Mesendoderm (in vitro differentiated cells): ENCODE results near the gene APOBEC3A.
"Not testable (repeated sequence)": the region's sequence is repeated elsewhere in the genome, so short reads cannot be mapped to it uniquely, and the experiment has no call there.

Experiments used
- DNase-seq: peaks from one replicate; pipeline ENCODE4 v3.0.0; 2013
- H2AK5ac ChIP-seq: 2 replicates; pipeline ENCODE4 v1.6.1; 2013; ENCODE audit warnings: low read length, inconsistent platforms
- H2BK120ac ChIP-seq: 2 replicates; pipeline ENCODE4 v1.6.1; 2013; ENCODE audit warnings: low read depth, mild to moderate bottlenecking, low read length, moderate library complexity, mixed read lengths
- H2BK15ac ChIP-seq: replicated peaks from 2 replicates; pipeline ENCODE4 v1.6.1; 2013; ENCODE audit warnings: low read depth, mild to moderate bottlenecking, moderate library complexity
- H2BK5ac ChIP-seq: 2 replicates; pipeline ENCODE4 v1.6.1; 2013; ENCODE audit warnings: low read length, inconsistent platforms
- H3K18ac ChIP-seq: 2 replicates; pipeline ENCODE4 v1.6.1; 2013; ENCODE audit warnings: mild to moderate bottlenecking, low read length, mixed read lengths
- H3K23ac ChIP-seq: one replicate; pipeline ENCODE4 v1.6.1; 2013; ENCODE audit warnings: low read length
- H3K27ac ChIP-seq: 2 replicates; pipeline ENCODE4 v1.5.1; 2013; ENCODE audit warnings: low read depth, mild to moderate bottlenecking, inconsistent platforms, low read length, moderate library complexity
- H3K27me3 ChIP-seq: 2 replicates; pipeline ENCODE4 v1.6.1; 2013; ENCODE audit warnings: low read length, control low read depth, mild to moderate bottlenecking, inconsistent platforms; ENCODE audit not compliant: insufficient read depth, poor library complexity
- H3K36me3 ChIP-seq: 2 replicates; pipeline ENCODE4 v1.6.1; 2013; ENCODE audit warnings: low read length, inconsistent platforms; ENCODE audit not compliant: control insufficient read depth, insufficient read depth
- H3K4ac ChIP-seq: one replicate; pipeline ENCODE4 v1.6.1; 2013; ENCODE audit warnings: low read depth, mild to moderate bottlenecking, low read length, moderate library complexity
- H3K4me1 ChIP-seq: 2 replicates; pipeline ENCODE4 v1.6.1; 2013; ENCODE audit warnings: low read depth, low read length, inconsistent platforms; ENCODE audit not compliant: control insufficient read depth
- H3K4me2 ChIP-seq: 2 replicates; pipeline ENCODE4 v1.6.1; 2013; ENCODE audit warnings: low read length
- H3K4me3 ChIP-seq: 2 replicates; pipeline ENCODE4 v1.5.1; 2013; ENCODE audit warnings: mild to moderate bottlenecking, low read length
- H3K56ac ChIP-seq: one replicate; pipeline ENCODE4 v1.6.1; 2013; ENCODE audit warnings: low read length
- H3K79me1 ChIP-seq: 2 replicates; pipeline ENCODE4 v1.6.1; 2013; ENCODE audit warnings: low read length, inconsistent platforms
- H3K79me2 ChIP-seq: 2 replicates; pipeline ENCODE4 v1.6.1; 2013; ENCODE audit warnings: mild to moderate bottlenecking, low read length; ENCODE audit not compliant: control insufficient read depth, insufficient read depth
- H3K9ac ChIP-seq: 2 replicates; pipeline ENCODE4 v1.6.1; 2013; ENCODE audit warnings: low read length, inconsistent platforms
- H4K5ac ChIP-seq: one replicate; pipeline ENCODE4 v1.6.1; 2013; ENCODE audit warnings: low read length
- H4K8ac ChIP-seq: one replicate; pipeline ENCODE4 v1.6.1; 2013; ENCODE audit warnings: low read depth, mild to moderate bottlenecking, control low read depth, low read length, moderate library complexity
- WGBS: extraction: QIAGEN DNeasy Blood & Tissue Kit; methylation state at CpG from one replicate; pipeline ENCODE4 v1.1.7; 2013; ENCODE audit warnings: low lambda C conversion rate, missing lambda C conversion rate; ENCODE audit not compliant: insufficient coverage; ENCODE audit errors: extremely low coverage; 5-methylcytosine and 5-hydroxymethylcytosine counted together

Gene APOBEC3A

DNA sequence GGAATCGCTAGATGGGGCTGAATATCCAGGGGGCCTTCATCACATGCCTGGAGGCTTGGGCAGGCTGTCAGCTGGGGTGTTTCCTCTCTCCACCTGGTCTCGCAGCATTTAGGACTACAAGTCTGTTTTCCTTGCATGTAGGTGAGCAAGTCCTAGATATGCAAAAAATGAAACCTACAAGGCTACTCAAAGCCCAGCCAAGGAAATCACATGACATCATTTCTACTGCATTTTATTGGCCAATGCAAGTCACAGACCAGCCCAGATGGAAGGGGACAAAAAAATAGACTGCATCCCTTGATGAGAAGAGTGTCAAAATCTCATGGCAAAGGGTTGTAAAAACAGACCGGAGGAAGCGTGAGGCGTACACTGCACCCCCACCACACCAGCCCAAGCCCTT is 15.1 kb downstream of the APOBEC3A start:
- H3K4ac ChIP-seq, result no peak overlapping the region
- H3K18ac ChIP-seq, result no peak overlapping the region
- H2BK15ac ChIP-seq, result no peak overlapping the region
- no peaks in the 10 kb centered on the region for H3K4me1 ChIP-seq
- no peak overlapping the region for H2BK120ac ChIP-seq
- no peak overlapping the region for H4K8ac ChIP-seq
- H3K79me2 ChIP-seq, result no peaks in the 10 kb centered on the region
- no peaks in the 10 kb centered on the region for H3K36me3 ChIP-seq
- no peak for DNase-seq
- H3K9ac ChIP-seq, result no peak overlapping the region
- no peak overlapping the region for H3K23ac ChIP-seq
- no peak overlapping the region for H2BK5ac ChIP-seq
- H3K79me1 ChIP-seq, result no peaks in the 10 kb centered on the region
- no peak overlapping the region for H3K56ac ChIP-seq
- H3K27me3 ChIP-seq, result no peaks in the 10 kb centered on the region
- H4K5ac ChIP-seq, result no peak overlapping the region
- no peak overlapping the region for H3K27ac ChIP-seq
- H3K4me3 ChIP-seq, result no peak overlapping the region
- no CpG with 5 or more reads among the region's 5 CpGs for WGBS
- H3K4me2 ChIP-seq, result no peak overlapping the region
- no peak overlapping the region for H2AK5ac ChIP-seq

DNA sequence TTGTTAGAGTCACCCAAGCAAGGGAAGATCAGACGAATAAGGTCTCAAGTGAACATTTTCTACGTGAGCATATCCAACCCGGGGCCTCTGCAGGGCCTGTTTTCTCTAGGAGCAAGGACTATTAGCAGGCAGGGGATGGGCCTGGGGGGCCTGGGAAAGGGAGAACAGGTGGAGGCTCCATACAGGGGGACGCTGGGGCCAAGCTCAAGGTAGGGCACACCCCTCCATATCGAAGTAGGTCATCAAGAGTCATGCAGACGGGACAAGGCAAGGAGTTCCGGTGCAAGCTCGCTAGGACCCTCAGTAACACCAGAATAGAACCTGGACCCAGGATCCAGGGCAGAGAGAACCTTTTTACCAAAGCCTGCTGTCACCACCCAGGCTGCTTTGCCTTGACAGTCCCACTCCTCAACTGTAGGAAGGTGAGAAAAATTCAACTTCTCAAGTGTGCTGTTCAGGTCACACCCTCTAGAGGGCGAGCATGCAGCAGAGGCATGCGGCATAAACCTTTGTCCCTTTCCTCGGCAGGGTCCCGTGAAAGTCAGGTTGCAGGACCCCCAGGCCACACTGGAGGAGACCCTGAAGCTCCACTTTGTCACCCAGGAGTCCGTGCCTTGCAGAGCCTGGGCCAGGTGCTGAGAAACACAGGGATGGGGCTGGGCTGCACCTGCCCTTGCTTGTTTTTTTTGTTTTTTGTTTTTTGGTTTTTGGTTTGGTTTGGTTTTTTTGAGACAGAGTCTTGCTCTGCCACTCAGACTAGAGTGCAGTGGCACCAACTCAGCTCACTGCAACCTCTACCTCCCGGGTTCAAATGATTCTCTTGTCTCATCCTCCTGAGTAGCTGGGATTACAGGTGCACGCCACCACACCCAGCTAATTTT is 16.1 kb downstream of the APOBEC3A start:
- DNase-seq, result peak; percentile 76
- H4K5ac ChIP-seq, result no peak overlapping the region
- H2BK15ac ChIP-seq, result no peak overlapping the region

DNA sequence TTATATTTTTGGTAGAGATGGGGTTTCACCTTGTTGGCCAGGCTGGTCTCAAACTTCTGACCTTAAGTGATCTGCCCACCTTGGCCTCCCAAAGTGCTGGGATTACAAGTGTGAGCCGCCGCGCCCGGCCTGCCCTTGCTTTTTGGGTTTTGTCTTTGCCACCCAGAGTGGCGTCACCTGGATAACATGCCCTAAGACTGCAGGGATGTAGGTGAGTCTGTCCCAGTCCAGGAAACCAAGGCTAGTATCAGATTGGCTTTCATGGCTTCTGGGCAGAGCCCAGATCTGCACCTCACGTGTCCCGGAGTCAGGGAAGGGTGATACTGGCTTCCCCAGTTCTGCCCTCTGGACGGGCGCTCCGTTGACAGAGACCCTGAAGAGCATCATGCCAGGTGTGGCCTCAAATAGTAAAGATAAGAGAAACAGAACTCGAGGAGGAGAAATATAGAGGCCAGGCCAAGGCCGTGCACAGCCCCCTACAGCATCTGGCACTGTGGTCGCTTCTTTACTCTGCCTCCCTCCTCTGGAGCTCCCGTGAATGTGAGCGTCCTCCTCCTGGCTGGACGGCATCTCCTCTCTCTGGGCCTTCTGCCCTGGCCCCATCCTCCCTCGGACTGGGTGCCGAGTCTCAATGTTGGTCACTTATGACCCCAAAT is 16.9 kb downstream of the APOBEC3A start:
- no peak overlapping the region for H3K56ac ChIP-seq
- H3K4ac ChIP-seq, result no peak overlapping the region
- no peaks in the 10 kb centered on the region for H3K36me3 ChIP-seq
- H2BK5ac ChIP-seq, result no peak overlapping the region
- no peaks in the 10 kb centered on the region for H3K27me3 ChIP-seq
- no peak overlapping the region for H2BK15ac ChIP-seq
- no peak overlapping the region for H3K4me2 ChIP-seq
- H3K9ac ChIP-seq, result no peak overlapping the region
- no peak overlapping the region for H3K4me3 ChIP-seq
- no peak overlapping the region for H3K23ac ChIP-seq
- H3K18ac ChIP-seq, result no peak overlapping the region
- no peak overlapping the region for H2AK5ac ChIP-seq
- no CpG with 5 or more reads among the region's 18 CpGs for WGBS
- H3K79me2 ChIP-seq, result no peaks in the 10 kb centered on the region
- H3K27ac ChIP-seq, result no peak overlapping the region
- DNase-seq, result no peak
- H3K4me1 ChIP-seq, result no peaks in the 10 kb centered on the region
- H2BK120ac ChIP-seq, result no peak overlapping the region
- no peak overlapping the region for H4K5ac ChIP-seq
- no peaks in the 10 kb centered on the region for H3K79me1 ChIP-seq
- no peak overlapping the region for H4K8ac ChIP-seq

More for the DNA sequence above, 16.1 kb downstream of the APOBEC3A start:
- WGBS, result no CpG with 5 or more reads among the region's 15 CpGs
- Histone ChIP-seq H3K4ac (no peak overlapping the region), H2BK5ac (no peak overlapping the region), H3K4me3 (no peak overlapping the region), H3K27ac (no peak overlapping the region), H3K36me3 (no peaks in the 10 kb centered on the region), H3K4me2 (no peak overlapping the region), H3K79me2 (no peaks in the 10 kb centered on the region), H3K18ac (no peak overlapping the region), H4K8ac (no peak overlapping the region), H2BK120ac (no peak overlapping the region), H3K4me1 (no peaks in the 10 kb centered on the region), H2AK5ac (no peak overlapping the region), H3K56ac (no peak overlapping the region), H3K79me1 (no peaks in the 10 kb centered on the region), H3K9ac (no peak overlapping the region), H3K27me3 (no peaks in the 10 kb centered on the region), H3K23ac (no peak overlapping the region)

DNA sequence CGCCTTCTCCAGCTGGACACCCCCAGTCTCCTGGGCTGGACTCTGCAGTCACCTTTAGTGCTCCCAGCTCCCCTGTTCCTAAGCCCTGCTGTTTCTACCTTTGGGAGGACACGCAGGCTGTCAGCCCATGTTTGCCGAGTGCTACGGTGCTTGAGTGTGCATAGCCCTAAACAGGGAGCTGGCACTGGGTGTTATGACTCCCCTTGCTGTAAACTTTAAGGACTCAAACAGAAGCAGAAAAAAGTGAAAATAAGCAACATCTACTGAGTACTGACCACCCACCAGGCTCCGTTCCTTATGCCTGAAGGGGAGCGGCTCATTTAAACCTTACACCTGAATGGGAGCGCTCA is 17.4 kb downstream of the APOBEC3A start:
- no CpG with 5 or more reads among the region's 7 CpGs for WGBS
- DNase-seq, result no peak
- no peak overlapping the region for H3K4me2 ChIP-seq

DNA sequence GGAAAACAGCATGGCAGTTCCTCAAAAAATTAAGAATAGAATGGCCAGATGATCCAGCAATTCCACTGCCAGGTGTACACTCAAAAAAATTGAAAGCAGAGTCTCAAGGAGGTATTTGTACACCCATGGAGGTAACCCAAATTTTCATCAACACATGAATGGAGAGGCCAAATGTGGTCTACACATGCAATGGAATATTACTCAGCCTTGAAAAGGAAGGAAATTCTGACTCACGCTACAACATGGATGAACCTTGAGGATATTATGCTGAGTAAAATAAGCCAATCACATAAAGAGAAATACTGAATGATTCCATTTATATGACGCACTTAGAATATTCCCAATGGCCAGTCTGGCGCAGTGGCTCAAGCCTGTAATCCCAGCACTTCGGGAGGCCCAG is 19.9 kb downstream of the APOBEC3A start:
- not testable (repeated sequence) for H2BK15ac ChIP-seq, H3K4me3 ChIP-seq, H3K36me3 ChIP-seq, H3K27ac ChIP-seq, H3K56ac ChIP-seq, H3K4me1 ChIP-seq, H3K9ac ChIP-seq, H3K4ac ChIP-seq, H3K4me2 ChIP-seq, H3K79me1 ChIP-seq, H4K8ac ChIP-seq, H3K18ac ChIP-seq, H3K23ac ChIP-seq, H4K5ac ChIP-seq, H3K27me3 ChIP-seq, H2AK5ac ChIP-seq, H2BK5ac ChIP-seq, H2BK120ac ChIP-seq, H3K79me2 ChIP-seq, DNase-seq
- no CpG with 5 or more reads among the region's 4 CpGs for WGBS

More for the DNA sequence above, 17.4 kb downstream of the APOBEC3A start:
- Histone ChIP-seq H4K5ac (no peak overlapping the region), H3K79me1 (no peaks in the 10 kb centered on the region), H3K23ac (no peak overlapping the region), H4K8ac (no peak overlapping the region), H3K18ac (no peak overlapping the region), H2BK15ac (no peak overlapping the region), H3K4me3 (no peak overlapping the region), H3K4me1 (no peaks in the 10 kb centered on the region), H2AK5ac (no peak overlapping the region), H2BK120ac (no peak overlapping the region), H3K27ac (no peak overlapping the region), H3K36me3 (no peaks in the 10 kb centered on the region), H3K4ac (no peak overlapping the region), H3K79me2 (no peaks in the 10 kb centered on the region), H3K9ac (no peak overlapping the region), H3K27me3 (no peaks in the 10 kb centered on the region), H2BK5ac (no peak overlapping the region), H3K56ac (no peak overlapping the region)
